ENCODE results near the gene PHF21A.

PHF21A gene

GRCh38 chr11:45884596-45885185 lies 236.6 kb downstream of the PHF21A start:
- H3K4me3 ChIP-seq (ENCODE audit: low read depth, low read length): no peak overlapping the region
- no peak for DNase-seq (ENCODE audit: low read depth, low spot score)
- no peak for TF ChIP-seq CTCF (IDR thresholded peaks at IDR 0.05; ENCODE audit: low read depth, low read length)
- in situ Hi-C loops (cut with HindIII; ENCODE audit: low sequenced_read_pairs): no loop called here
